Heart left ventricle (tissue), 16 donors: Measurements from ENCODE around the gene IPO4. TPM values are rescaled to one million over a fixed set of nuclear protein-coding genes. Genes with fewer than 3 reads are reported as not detected.

Experiments used
- ATAC-seq, 4 donors: fragments of 200-7000 bp; cut with Tn5 transposase; one replicate each; pipeline ENCODE4 v1.9.1; 2020 to 2022; ENCODE audit warnings: moderate library complexity in 4 of 4, mild to moderate bottlenecking in 3 of 4, moderate number of reproducible peaks in 1 of 4
- DNase-seq, 5 donors: peaks; one replicate each; pipeline ENCODE4 v3.0.0-alpha.2; 2020
- H3K27ac ChIP-seq, 12 donors: fragments of 200-600 bp; sonication (generic) in 4 of 12; one replicate each; pipeline versions ENCODE4 v1.5.0 to v1.8.0; 2016 to 2022; ENCODE audit warnings: mild to moderate bottlenecking in 2 of 12
- H3K27me3 ChIP-seq, 9 donors: fragments of 200-600 bp; sonication (generic) in 2 of 9; one replicate each; pipeline versions ENCODE4 v1.5.1 to v1.8.0; 2016 to 2022; ENCODE audit warnings: mild to moderate bottlenecking in 3 of 9
- H3K36me3 ChIP-seq, 9 donors: fragments of 200-600 bp; sonication (generic) in 2 of 9; one replicate each; pipeline versions ENCODE4 v1.5.0 to v1.8.0; 2018 to 2022; ENCODE audit warnings: mild to moderate bottlenecking in 2 of 9
- H3K4me1 ChIP-seq, 12 donors: fragments of 200-600 bp; sonication (generic) in 4 of 12; one replicate each; pipeline versions ENCODE4 v1.5.0 to v1.8.0; 2016 to 2022; ENCODE audit warnings: mild to moderate bottlenecking in 3 of 12
- H3K4me3 ChIP-seq, 12 donors: fragments of 200-600 bp; sonication (generic) in 4 of 12; one replicate each; pipeline versions ENCODE4 v1.5.0 to v1.8.0; 2017 to 2022; ENCODE audit warnings: mild to moderate bottlenecking in 9 of 12, moderate library complexity in 4 of 12
- H3K9me3 ChIP-seq, 12 donors: fragments of 200-600 bp; sonication (generic) in 4 of 12; one replicate each; pipeline versions ENCODE4 v1.5.0 to v1.8.0; 2016 to 2022; ENCODE audit warnings: mild to moderate bottlenecking in 1 of 12
- POLR2A ChIP-seq, 2 donors: fragments of 450-650 bp; IDR thresholded peaks; one replicate each; pipeline ENCODE4 v1.6.1; 2017; ENCODE audit warnings: antibody characterized with exemption in 2 of 2, mild to moderate bottlenecking in 2 of 2, moderate library complexity in 2 of 2
- WGBS, 4 donors: extraction: QIAGEN DNeasy Blood & Tissue Kit in 2 of 4; methylation state at CpG; one replicate each; pipeline versions ENCODE4 v1.1.5 to v1.1.7; 2013 to 2018; 5-methylcytosine and 5-hydroxymethylcytosine counted together
- intact Hi-C, 10 donors: fragments of 100-400 bp; cut with DNase I; formaldehyde crosslinking; loops; one replicate each; pipeline versions ENCODE4 v1.11.1 to v1.14.2; 2022
- polyA plus RNA-seq, 2 donors: library from polyadenylated mRNA; stranded (reverse); fragments of 200-250 nt; gene quantifications; one replicate each; pipeline ENCODE4 v1.2.3, GENCODE V29; 2013
- total RNA-seq, 9 donors: library from RNA; depleted of rRNA in 2 of 9; stranded (reverse); fragments of >200 nt in 2 of 9; fragmentation: NEBNext Ultra II Directional in 3 of 9; extraction: Animal tissue kit (Norgen Biotek cat#: 25700) in 3 of 9; gene quantifications; one replicate each; pipeline versions ENCODE4 v1.1.0 to v1.2.4, GENCODE V29; 2016 to 2023
- TF ChIP-seq, protein P1 (sequence below), 12 donors: fragments of 200-600 bp; sonication (generic) in 4 of 12; IDR thresholded peaks; one replicate each; pipeline versions ENCODE4 v1.5.0 to v1.8.0; 2018 to 2022; ENCODE audit warnings: antibody characterized with exemption in 12 of 12, mild to moderate bottlenecking in 5 of 12
- donor health status: ischemic (EF 13 %, LVEDD 7.1; RV severe dilation, severe dysfunction).
- donor health status: healthy with polysubstance abuse.
- donor health status: DM: no; HTN: yes; CAD: no.
- donor health status: DM: no; HTN: no; CAD: no.
- donor health status: ischemic (EF 25% LVEDD 6.9; RV normal size, moderate dysfunction).
- donor health status: ischemic (EF 25% LVEDD 5.7; RV mildly dilated, moderate dysfunction).
- donor health status: healthy.
- donor health status: DM: yes; HTN: yes; CAD: no.
- donor health status: ischemic (EF 35%, LVEDD 5.7; RV mildly dilated, moderate dysfunction).
- donor health status: nonischemic (EF 11% LVEDD 7.7; RV severe dilation, severe dysfunction).
- donor health status: DM: yes; HTN: yes; CAD: no.
- donor health status: PGD.
- donor health status: ischemic (EF 29% LVEDD 5.4; RV normal size, mild dysfunction).
- donor health status: nonischemic (EF 23%, LVEDD 6.1; RV moderate dilation, normal function).

IPO4 gene
- total and polyA plus RNA-seq, 11 donors = 1.8 to 40.0 (median 17.2) TPM

DNA sequence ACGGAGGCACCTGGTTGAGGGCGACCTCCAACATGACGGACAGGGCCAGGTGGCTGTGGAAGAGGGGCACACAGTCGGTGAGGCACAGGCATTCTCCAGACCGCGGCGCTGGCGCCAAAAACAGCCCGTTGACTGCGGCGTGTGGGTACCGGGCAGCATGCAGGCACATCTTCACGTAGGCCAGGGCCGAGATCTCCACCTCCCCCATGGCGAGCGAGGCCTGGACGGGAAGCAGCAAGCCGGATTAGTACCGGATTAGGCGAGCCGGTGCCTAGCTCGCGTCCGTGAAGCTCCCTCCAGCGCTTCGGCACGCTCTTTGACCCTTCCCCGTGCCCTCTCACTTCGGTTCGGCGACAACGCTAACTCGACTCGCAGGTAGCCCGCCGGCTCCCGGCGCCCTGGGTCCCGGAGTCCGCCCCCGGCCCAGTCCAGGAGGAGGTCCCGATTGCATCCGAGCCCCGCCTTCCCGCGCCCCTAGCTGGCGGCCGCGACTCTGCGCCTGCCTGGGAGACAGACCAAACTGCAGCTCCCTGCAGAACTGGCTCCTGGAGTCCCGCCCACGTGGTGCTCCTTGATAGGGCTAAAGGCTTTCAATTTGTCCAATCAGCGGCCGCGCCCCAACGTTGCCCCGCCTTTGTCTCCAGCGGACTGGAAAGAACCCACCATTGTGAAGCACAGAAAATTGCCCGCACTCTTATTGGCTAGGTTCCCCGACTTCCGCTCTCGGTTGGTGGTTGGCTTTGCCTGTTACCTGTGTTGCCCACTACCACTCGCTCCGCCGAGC, 47.3 kb downstream of the IPO4 start, which contains the start of gene EMC9:
TSS of gene EMC9 (minus strand) at position 495 of the 784 bp plus-strand sequence. CDS start at position 208, 287 bp downstream.
- DNase-seq (peak; percentile 100), ATAC-seq (peak; percentile 90 to 96 (median 94))
- 0 to 1% (median 0%) methylated on average over 20 to 65 of the region's 65 CpGs for WGBS, 4 donors
- Histone ChIP-seq H3K4me3 (peak within 1 kb of the TSS; percentile 64 to 95 (median 72)), H3K27ac (peak within 1 kb of the TSS; percentile 59 to 96 (median 90)), H3K9me3 (no peaks in the 10 kb centered on the region), H3K4me1 (peaks cover 3 to 91% (median 44%) of the 10 kb centered on the region in 12 donors), H3K27me3 (no peaks in the 10 kb centered on the region), H3K36me3 (peaks cover 0 to 57% (median 37%) of the 10 kb centered on the region in 9 donors)
- TF ChIP-seq POLR2A (IDR thresholded peaks at IDR 0.05) = peak in 1 of 2 donors; percentile 94
- TF ChIP-seq, protein P1, sequence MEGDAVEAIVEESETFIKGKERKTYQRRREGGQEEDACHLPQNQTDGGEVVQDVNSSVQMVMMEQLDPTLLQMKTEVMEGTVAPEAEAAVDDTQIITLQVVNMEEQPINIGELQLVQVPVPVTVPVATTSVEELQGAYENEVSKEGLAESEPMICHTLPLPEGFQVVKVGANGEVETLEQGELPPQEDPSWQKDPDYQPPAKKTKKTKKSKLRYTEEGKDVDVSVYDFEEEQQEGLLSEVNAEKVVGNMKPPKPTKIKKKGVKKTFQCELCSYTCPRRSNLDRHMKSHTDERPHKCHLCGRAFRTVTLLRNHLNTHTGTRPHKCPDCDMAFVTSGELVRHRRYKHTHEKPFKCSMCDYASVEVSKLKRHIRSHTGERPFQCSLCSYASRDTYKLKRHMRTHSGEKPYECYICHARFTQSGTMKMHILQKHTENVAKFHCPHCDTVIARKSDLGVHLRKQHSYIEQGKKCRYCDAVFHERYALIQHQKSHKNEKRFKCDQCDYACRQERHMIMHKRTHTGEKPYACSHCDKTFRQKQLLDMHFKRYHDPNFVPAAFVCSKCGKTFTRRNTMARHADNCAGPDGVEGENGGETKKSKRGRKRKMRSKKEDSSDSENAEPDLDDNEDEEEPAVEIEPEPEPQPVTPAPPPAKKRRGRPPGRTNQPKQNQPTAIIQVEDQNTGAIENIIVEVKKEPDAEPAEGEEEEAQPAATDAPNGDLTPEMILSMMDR (IDR thresholded peaks at IDR 0.05) = peak; percentile 26 to 75 (median 57)
- intact Hi-C loops = loop anchor here in 4 of 10 donors (2.0 to 5.0 kb wide), 3 partner anchors 26 to 91 kb away; partner anchors contain the start of genes DCAF11 (in 2 of the 4), NRL (in 2 of the 4), GMPR2 (in 1 of the 4) and NEDD8 (in 1 of the 4)

DNA sequence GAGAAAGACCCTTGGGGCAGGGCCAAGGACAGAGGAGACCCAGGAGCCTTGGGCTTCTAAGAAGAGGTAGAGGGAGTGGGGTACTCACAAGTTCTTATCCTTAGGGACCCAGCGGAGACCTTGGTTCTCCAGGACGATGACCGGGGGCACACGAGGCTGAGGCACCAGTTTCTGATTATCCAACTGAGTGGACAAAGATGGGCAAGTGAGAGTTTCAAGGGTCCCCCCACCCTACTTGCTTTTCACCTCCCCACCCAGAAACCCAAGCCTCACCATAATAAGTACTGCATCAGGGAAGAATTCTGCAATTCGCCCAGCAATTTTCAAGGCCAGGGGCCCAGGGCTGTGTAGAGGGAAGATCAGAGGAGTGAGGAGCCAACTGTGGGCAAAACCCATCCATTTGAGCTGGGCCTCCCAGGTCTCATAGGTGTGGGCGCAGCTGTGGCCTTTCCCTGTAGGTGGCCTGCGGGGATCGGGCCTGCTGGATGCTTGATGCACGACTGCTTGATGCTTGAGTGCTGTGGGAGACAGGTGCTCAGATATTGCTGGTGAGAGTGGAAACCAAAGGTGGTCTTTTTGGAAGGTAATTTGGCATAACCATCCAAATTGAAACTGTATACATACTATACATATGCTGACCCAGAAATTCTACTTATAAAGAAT, 49.2 kb downstream of the IPO4 start:
- TF ChIP-seq POLR2A (IDR thresholded peaks at IDR 0.05) = no peak
- TF ChIP-seq, protein P1 (IDR thresholded peaks at IDR 0.05) = no peak
- Histone ChIP-seq H3K4me1 (peaks cover 3 to 80% (median 37%) of the 10 kb centered on the region in 12 donors), H3K27me3 (no peaks in the 10 kb centered on the region), H3K9me3 (no peaks in the 10 kb centered on the region), H3K27ac (peak overlapping the region in 4 of 12 donors; percentile 5 to 97 (median 59)), H3K36me3 (peaks cover 0 to 49% (median 37%) of the 10 kb centered on the region in 9 donors), H3K4me3 (peak overlapping the region in 5 of 12 donors; percentile 66 to 92 (median 83))
- DNase-seq = no peak
- ATAC-seq = no peak
- intact Hi-C loops = no loop called here
- WGBS, 4 donors = 86 to 91% (median 89%) methylated on average over 9 of the region's 9 CpGs

- H3K27me3 ChIP-seq = no peaks in the 10 kb centered on the region
- intact Hi-C loops = no loop called here
- TF ChIP-seq, protein P1 (IDR thresholded peaks at IDR 0.05) = no peak
- TF ChIP-seq POLR2A (IDR thresholded peaks at IDR 0.05) = no peak
- ATAC-seq (no peak), DNase-seq (no peak)
- no peak overlapping the region for H3K4me3 ChIP-seq
- peaks cover 3 to 72% (median 37%) of the 10 kb centered on the region in 12 donors for H3K4me1 ChIP-seq
- H3K9me3 ChIP-seq = no peaks in the 10 kb centered on the region
- peaks cover 0 to 42% (median 30%) of the 10 kb centered on the region in 9 donors for H3K36me3 ChIP-seq
- 79 to 88% (median 82%) methylated on average over 13 of the region's 13 CpGs for WGBS, 4 donors
- H3K27ac ChIP-seq = peak overlapping the region in 3 of 12 donors; percentile 22 to 97 (median 28)
Measured at GRCh38 chr14:24138396-24139271, 50.0 kb downstream of the IPO4 start.
